K562 (cell line): Measurements from ENCODE around the gene ANO6. TPM values are rescaled to one million over a fixed set of nuclear protein-coding genes. Genes with fewer than 3 reads are reported as not detected.

Experiments used
- AFF4 ChIP-seq: sonication (generic); formaldehyde crosslinking; IDR thresholded peaks from 2 replicates; pipeline ENCODE4 v1.8.0; 2023; ENCODE audit warnings: mild to moderate bottlenecking, missing genetic modification reagents
- ATF3 ChIP-seq, 2 experiments: fragments of 450-650 bp in 1 of 2; sonication (generic) in 1 of 2; formaldehyde crosslinking in 1 of 2; IDR thresholded peaks in 1 of 2; conservative IDR thresholded peaks in 1 of 2; 2 replicates each; pipeline versions ENCODE4 v1.6.1 to v1.8.1; 2016 to 2023; ENCODE audit warnings: mild to moderate bottlenecking in 2 of 2, moderate library complexity in 2 of 2, inconsistent platforms in 1 of 2, missing genetic modification reagents in 1 of 2
- E2F4 ChIP-seq: sonication (generic); formaldehyde crosslinking; IDR thresholded peaks from 2 replicates; pipeline ENCODE4 v1.8.0; 2022; ENCODE audit warnings: mild to moderate bottlenecking, low read depth, missing genetic modification reagents
- OTX1 ChIP-seq: fragments of 450-650 bp; formaldehyde crosslinking; IDR thresholded peaks from 2 replicates; pipeline ENCODE4 v1.4.0; 2022; ENCODE audit warnings: mild to moderate bottlenecking
- POLR2B ChIP-seq: fragments of 450-650 bp; IDR thresholded peaks from 2 replicates; pipeline ENCODE4 v1.6.1; 2018; ENCODE audit warnings: low read depth; ENCODE audit not compliant: partially characterized antibody
- SFPQ ChIP-seq: fragments of 200-400 bp; formaldehyde crosslinking; IDR thresholded peaks from 2 replicates; pipeline ENCODE4 v1.6.1; 2017; ENCODE audit warnings: mild to moderate bottlenecking, low read depth, low read length, moderate library complexity
- YY1 ChIP-seq, 3 experiments: IDR thresholded peaks; 2 replicates each; pipeline ENCODE4 v1.6.1; 2011; ENCODE audit warnings: low read length in 2 of 3, mild to moderate bottlenecking in 2 of 3, moderate library complexity in 2 of 3, borderline replicate concordance in 1 of 3, control low read depth in 1 of 3, low read depth in 1 of 3; ENCODE audit not compliant: insufficient read depth in 3 of 3, insufficient replicate concordance in 2 of 3, control insufficient read depth in 1 of 3, insufficient read length in 1 of 3; ENCODE audit errors: extremely low read depth in 1 of 3
- ZBTB7A ChIP-seq: IDR thresholded peaks from 2 replicates; pipeline ENCODE4 v1.6.1; 2011; ENCODE audit warnings: low read depth, mild to moderate bottlenecking, low read length, moderate library complexity, borderline replicate concordance; ENCODE audit not compliant: control insufficient read depth
- ZNF140 ChIP-seq: fragments of 250-450 bp; sonication (Bioruptor Pico); IDR thresholded peaks from 2 replicates; pipeline ENCODE4 v1.8.0; 2021; ENCODE audit warnings: moderate library complexity, mild to moderate bottlenecking, inconsistent platforms
- ZNF232 ChIP-seq: sonication (generic); formaldehyde crosslinking; IDR thresholded peaks from 2 replicates; pipeline ENCODE4 v1.8.0; 2022; ENCODE audit warnings: mild to moderate bottlenecking, missing genetic modification reagents
- polyA plus RNA-seq, 8 experiments: library from polyadenylated mRNA; depleted of rRNA in 4 of 8; stranded (reverse) in 5 of 8; unstranded in 3 of 8; fragments of >200 nt; fragmentation: Nextera tagmentation in 2 of 8; fragmentation: Illumina TruSeq in 1 of 8; extraction: Ambion mirVana in 2 of 8; extraction: Trizol in 1 of 8; gene quantifications; 2 replicates each; pipeline versions ENCODE4 v1.2.1 to v1.2.3, GENCODE V29; 2011 to 2014; ENCODE audit warnings: inconsistent platforms in 1 of 8, missing spikeins in 1 of 8
- total RNA-seq, 7 experiments: library from RNA; depleted of rRNA in 6 of 7; stranded (reverse); fragments of >200 nt in 6 of 7; fragmentation: Illumina TruSeq in 2 of 7; extraction: Trizol in 2 of 7; gene quantifications; 2 replicates each; pipeline versions ENCODE4 v1.2.1 to v1.2.3, GENCODE V29; 2011 to 2021; ENCODE audit warnings: low replicate concordance in 1 of 7

ANO6 gene
- total and polyA plus RNA-seq, 9 of the 15 experiments (the other 6 are each of a cell fraction or from before 2014, with no cell fraction given) = 3.5 to 24.7 (median 20.3) TPM

GRCh38 chr12:45215419-45216229 is at the start of gene ANO6 (continued):
- peak; percentile 84; the same call in 1 of the 2 replicates for TF ChIP-seq AFF4
- TF ChIP-seq SFPQ = no peak
- TF ChIP-seq ZNF232 = no peak
- peak; percentile 25; the same call in 1 of the 2 replicates for TF ChIP-seq E2F4 (CRISPR knock-in tag)
- TF ChIP-seq ZBTB7A = peak; percentile 91
- TF ChIP-seq POLR2B = peak; percentile 59
- TF ChIP-seq ZNF140 (CRISPR knock-in tag) = no peak
- peak; percentile 21; the same call in 1 of the 2 replicates for TF ChIP-seq OTX1 (CRISPR knock-in tag)
- no peak for TF ChIP-seq ATF3 (IDR thresholded peaks at IDR 0.05)
- TF ChIP-seq ATF3 (CRISPR knock-in tag; conservative IDR thresholded peaks at IDR 0.05) = no peak; the same call in none of the 2 replicates
- TF ChIP-seq YY1 (IDR thresholded peaks at IDR 0.05; ENCODE audit: borderline replicate concordance in 1 of 3, control insufficient read depth in 1 of 3, extremely low read depth in 1 of 3, insufficient read depth in 3 of 3, insufficient read length in 1 of 3, insufficient replicate concordance in 2 of 3, low read depth in 1 of 3, low read length in 2 of 3) = peak in 2 of 3 experiments; percentile 35 to 52
